MCF 10A (cell line): ENCODE data around the gene IL18R1. TPM values are rescaled to one million over a fixed set of nuclear protein-coding genes. Genes with fewer than 3 reads are reported as not detected.

Source experiments
- BruUV-seq: library from RNA; stranded (reverse); fragments of 400-500 nt; replicated peaks from 2 replicates; lab custom pipeline; 2021; lab: Mats Ljungman, UMichigan
- CTCF ChIA-PET: fragments of 300-600 bp; sonication (Branson Sonifier 250); formaldehyde crosslinking; extraction: SDS; loops from one replicate; lab custom pipeline; 2021; ENCODE audit warnings: antibody characterized with exemption, inconsistent platforms; lab: Yijun Ruan, JAX
- POLR2A ChIA-PET: fragments of 300-600, 350-650 bp; sonication (Branson Sonifier 250); formaldehyde crosslinking; extraction: SDS; loops from one replicate; lab custom pipeline; 2020; ENCODE audit warnings: antibody characterized with exemption, inconsistent platforms; lab: Yijun Ruan, JAX
- DNase-seq: peaks from one replicate; pipeline ENCODE4 v3.0.0-alpha.2; 2018; ENCODE audit not compliant: unreplicated experiment
- H3K27ac Mint-ChIP-seq: one replicate; pipeline ENCODE4 v1.8.0; 2022; ENCODE audit warnings: mild to moderate bottlenecking, low read depth, mixed read lengths; ENCODE audit not compliant: unreplicated experiment
- H3K27me3 Mint-ChIP-seq: one replicate; pipeline ENCODE4 v1.8.0; 2022; ENCODE audit warnings: mixed read lengths; ENCODE audit not compliant: insufficient read depth, unreplicated experiment
- H3K36me3 Mint-ChIP-seq: one replicate; pipeline ENCODE4 v1.8.0; 2022; ENCODE audit warnings: mild to moderate bottlenecking, moderate library complexity, mixed read lengths; ENCODE audit not compliant: insufficient read depth, unreplicated experiment
- H3K4me1 Mint-ChIP-seq: one replicate; pipeline ENCODE4 v1.8.0; 2022; ENCODE audit warnings: mixed read lengths; ENCODE audit not compliant: insufficient read depth, unreplicated experiment
- H3K4me3 Mint-ChIP-seq: one replicate; pipeline ENCODE4 v1.8.0; 2022; ENCODE audit warnings: mild to moderate bottlenecking, moderate library complexity, mixed read lengths; ENCODE audit not compliant: unreplicated experiment
- H3K9me3 Mint-ChIP-seq: one replicate; pipeline ENCODE4 v1.8.0; 2022; ENCODE audit warnings: mixed read lengths; ENCODE audit not compliant: unreplicated experiment
- intact Hi-C: fragments of 100-400 bp; cut with micrococcal nuclease; formaldehyde crosslinking; loops from 2 replicates; pipeline ENCODE4 v1.14.1; 2022
- total RNA-seq: library from RNA; stranded (reverse); gene quantifications from 2 replicates; pipeline ENCODE4 v1.2.3, GENCODE V29; 2022
- TF ChIP-seq, protein P1 (sequence below): fragments of 200-600 bp; IDR thresholded peaks from one replicate; pipeline ENCODE4 v1.8.0; 2022; ENCODE audit warnings: antibody characterized with exemption, mild to moderate bottlenecking; ENCODE audit not compliant: unreplicated experiment

The IL18R1 gene
- total RNA-seq, 1 experiment from 2014 or later = 3.5 TPM

DNA sequence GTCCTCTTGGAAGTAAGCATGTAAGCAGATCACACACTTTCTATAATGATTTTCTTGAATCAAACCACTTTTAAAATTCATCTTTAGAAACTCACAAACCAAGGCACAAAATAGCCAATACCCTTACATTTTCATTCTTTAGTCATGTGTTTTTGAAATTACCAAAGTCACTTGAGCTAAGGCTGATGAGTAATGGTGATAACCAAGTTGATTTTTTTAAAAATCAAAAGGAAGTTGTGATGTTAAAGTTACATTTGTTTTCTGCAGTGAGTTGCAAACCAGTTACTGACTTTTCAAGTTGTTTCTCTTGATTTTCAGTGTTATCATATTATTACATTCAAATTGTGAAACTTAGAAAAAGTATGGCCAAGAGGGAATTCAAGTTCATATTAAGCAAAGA is 45.9 kb downstream of the IL18R1 start:
- POLR2A ChIA-PET = no interaction called here
- no peak for DNase-seq
- no peaks in the 10 kb centered on the region for H3K4me1 Mint-ChIP-seq
- no TSS peak for BruUV-seq
- no peak overlapping the region for H3K27ac Mint-ChIP-seq
- no peaks in the 10 kb centered on the region for H3K27me3 Mint-ChIP-seq
- CTCF ChIA-PET = no interaction called here
- H3K4me3 Mint-ChIP-seq = no peak overlapping the region
- intact Hi-C loops = no loop called here
- no peaks in the 10 kb centered on the region for H3K9me3 Mint-ChIP-seq
- TF ChIP-seq, protein P1, sequence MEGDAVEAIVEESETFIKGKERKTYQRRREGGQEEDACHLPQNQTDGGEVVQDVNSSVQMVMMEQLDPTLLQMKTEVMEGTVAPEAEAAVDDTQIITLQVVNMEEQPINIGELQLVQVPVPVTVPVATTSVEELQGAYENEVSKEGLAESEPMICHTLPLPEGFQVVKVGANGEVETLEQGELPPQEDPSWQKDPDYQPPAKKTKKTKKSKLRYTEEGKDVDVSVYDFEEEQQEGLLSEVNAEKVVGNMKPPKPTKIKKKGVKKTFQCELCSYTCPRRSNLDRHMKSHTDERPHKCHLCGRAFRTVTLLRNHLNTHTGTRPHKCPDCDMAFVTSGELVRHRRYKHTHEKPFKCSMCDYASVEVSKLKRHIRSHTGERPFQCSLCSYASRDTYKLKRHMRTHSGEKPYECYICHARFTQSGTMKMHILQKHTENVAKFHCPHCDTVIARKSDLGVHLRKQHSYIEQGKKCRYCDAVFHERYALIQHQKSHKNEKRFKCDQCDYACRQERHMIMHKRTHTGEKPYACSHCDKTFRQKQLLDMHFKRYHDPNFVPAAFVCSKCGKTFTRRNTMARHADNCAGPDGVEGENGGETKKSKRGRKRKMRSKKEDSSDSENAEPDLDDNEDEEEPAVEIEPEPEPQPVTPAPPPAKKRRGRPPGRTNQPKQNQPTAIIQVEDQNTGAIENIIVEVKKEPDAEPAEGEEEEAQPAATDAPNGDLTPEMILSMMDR = no peak
- H3K36me3 Mint-ChIP-seq = no peaks in the 10 kb centered on the region

DNA sequence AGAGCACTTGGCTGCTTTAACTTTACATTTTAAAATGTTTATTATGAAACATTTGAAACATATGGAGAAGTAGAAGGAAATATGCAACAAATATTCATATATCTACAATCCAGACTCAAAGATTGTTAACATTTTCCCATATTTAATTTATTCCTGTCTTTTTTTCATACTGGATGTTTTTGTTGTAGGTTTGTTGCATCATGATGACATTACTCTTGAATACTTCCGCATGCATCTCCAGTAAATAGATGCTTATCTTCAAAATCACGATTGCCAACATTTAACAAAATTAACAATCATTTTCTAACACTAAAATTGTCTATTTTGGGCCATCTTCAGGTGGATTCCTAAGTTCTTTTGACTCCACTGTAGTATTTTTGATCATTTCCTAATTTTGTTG is 46.3 kb downstream of the IL18R1 start:
- Mint-ChIP-seq H3K4me1 (no peaks in the 10 kb centered on the region), H3K9me3 (no peaks in the 10 kb centered on the region), H3K4me3 (no peak overlapping the region), H3K27ac (no peak overlapping the region), H3K27me3 (no peaks in the 10 kb centered on the region), H3K36me3 (no peaks in the 10 kb centered on the region)
- no TSS peak for BruUV-seq
- TF ChIP-seq, protein P1 = no peak
- ChIA-PET CTCF (no interaction called here), POLR2A (no interaction called here)
- intact Hi-C loops = no loop called here
- no peak for DNase-seq

DNA sequence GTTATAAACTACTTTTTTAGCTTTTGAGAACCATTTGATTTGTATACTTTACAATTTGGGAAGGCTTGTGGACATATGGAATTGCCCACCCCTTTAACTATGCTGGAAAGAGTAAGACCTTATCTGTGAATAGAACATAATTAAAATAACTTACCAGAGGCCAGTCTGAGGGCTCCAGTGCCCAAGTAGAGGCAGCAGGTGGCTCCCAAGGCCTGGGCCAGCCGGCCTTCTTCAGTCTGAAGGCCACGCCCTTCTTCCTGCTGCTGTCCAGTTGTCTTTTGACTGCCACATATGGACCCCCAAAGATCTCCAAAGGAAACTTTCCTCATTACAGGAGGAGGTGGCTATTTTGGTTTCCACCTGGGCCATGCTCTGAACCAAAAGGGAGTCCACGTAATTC is 55.4 kb downstream of the IL18R1 start:
- Mint-ChIP-seq H3K9me3 (no peaks in the 10 kb centered on the region), H3K4me1 (no peaks in the 10 kb centered on the region), H3K27me3 (no peaks in the 10 kb centered on the region), H3K4me3 (no peak overlapping the region), H3K27ac (no peak overlapping the region), H3K36me3 (no peaks in the 10 kb centered on the region)
- POLR2A ChIA-PET = no interaction called here
- intact Hi-C loops = no loop called here
- TF ChIP-seq, protein P1 = no peak
- CTCF ChIA-PET = interaction anchor here (0.6 to 0.9 kb wide), 2 partner anchors 33 to 55 kb away, joined by 3 to 4 read pairs; partner anchors contain the start of gene IL18R1
- no peak for DNase-seq
- BruUV-seq = no TSS peak

DNA sequence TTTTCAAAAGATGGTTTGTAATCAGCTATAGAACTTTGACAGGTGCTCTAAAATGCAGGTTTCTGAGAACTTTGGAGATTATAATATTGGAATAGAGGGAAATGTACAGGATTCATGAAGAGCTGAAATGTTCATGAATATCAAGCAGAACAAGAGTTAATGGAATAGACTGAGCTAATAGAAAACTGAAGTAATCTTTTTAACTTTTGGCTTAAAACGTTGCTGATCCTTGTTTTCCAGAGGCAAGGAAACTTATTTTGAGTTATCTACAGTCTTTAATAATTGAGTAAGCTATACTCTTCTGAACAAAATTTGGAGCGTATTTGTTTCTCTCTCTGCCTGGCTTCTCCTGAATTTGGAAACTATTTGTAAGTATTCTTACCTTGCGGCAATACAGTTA is 56.6 kb downstream of the IL18R1 start:
- POLR2A ChIA-PET = interaction anchor here (0.7 kb wide), 1 partner anchor 11 kb away, joined by 3 read pairs; the partner anchor contains the start of gene IL18RAP

More for the DNA sequence above, 56.6 kb downstream of the IL18R1 start:
- CTCF ChIA-PET = interaction anchor here (0.6 to 1.2 kb wide), 3 partner anchors 31 to 1408 kb away, joined by 3 read pairs; no protein-coding TSS in a partner anchor
- no peak overlapping the region for H3K27ac Mint-ChIP-seq
- H3K9me3 Mint-ChIP-seq = no peaks in the 10 kb centered on the region
- H3K4me3 Mint-ChIP-seq = no peak overlapping the region
- BruUV-seq = no TSS peak
- no peaks in the 10 kb centered on the region for H3K4me1 Mint-ChIP-seq
- H3K36me3 Mint-ChIP-seq = no peaks in the 10 kb centered on the region
- DNase-seq = no peak
- TF ChIP-seq, protein P1 = no peak
- no peaks in the 10 kb centered on the region for H3K27me3 Mint-ChIP-seq
- intact Hi-C loops = no loop called here
